ENCODE measurements around the gene KIAA0930. TPM values are rescaled to one million over a fixed set of nuclear protein-coding genes. Genes with fewer than 3 reads are reported as not detected.
A peak's percentile ranks its signal among the peaks of the same experiment; 100 is the strongest.

The KIAA0930 gene
- total RNA-seq (2022) (61.9 and 63.4 TPM in 2 replicates), Bru-seq, nascent RNA (percentile 57 among the genes with signal in this experiment), BruChase-seq, experiment 1, labeled RNA remaining after a 6-hour chase (percentile 77 among the genes with signal in this experiment), BruChase-seq, experiment 2, labeled RNA remaining after a 2-hour chase (percentile 61 among the genes with signal in this experiment)
- long read RNA-seq, full-length matches to known transcripts, result 172 of 208 reads
- long read RNA-seq, partial matches to known transcripts, result 16 of 208 reads
- long read RNA-seq, other reads (novel, unspliced or antisense), result 20 of 208 reads

DNA sequence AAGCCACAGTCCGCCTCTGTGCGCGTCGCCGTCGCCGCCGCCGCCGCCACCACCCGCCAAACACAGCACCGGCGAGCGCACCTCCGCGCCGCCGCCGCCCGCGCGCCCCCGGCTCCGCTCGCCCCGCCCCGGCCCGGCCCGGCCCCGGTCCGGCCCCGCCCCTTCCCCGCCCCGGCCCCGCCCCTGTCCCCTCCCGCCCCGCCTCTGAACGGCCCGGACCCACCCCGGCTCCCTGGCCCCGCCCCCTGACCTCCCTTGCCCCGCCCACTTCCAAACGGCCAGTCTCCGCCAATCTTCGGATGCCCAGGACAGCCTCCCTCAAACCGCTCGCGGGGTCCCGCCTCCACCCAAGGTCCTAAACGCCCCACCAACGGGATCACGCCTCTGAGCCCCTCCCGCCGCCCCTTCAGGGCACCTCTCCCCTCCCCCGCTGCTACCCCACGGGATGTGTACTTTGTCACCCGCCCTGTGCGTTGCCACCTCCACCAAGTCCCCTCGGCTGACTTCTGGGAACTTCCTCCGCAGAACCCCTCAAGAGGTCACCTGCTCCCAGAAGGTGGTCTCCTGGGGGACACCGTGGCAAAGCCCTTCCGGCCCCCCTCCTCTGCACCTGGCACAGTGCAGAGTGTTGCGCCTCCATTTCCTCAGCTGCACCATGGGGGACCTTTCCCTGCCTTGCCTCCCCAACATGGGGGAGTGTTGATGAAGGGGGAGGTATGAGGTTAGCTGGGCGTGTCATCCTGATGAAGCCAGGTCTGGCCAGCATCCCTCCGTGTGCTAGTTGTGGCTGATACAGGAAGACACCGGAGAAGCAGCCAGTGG lies at the start of gene KIAA0930:
Gene KIAA0930 (minus strand): TSS at position 85 of the 822 bp plus-strand sequence. CDS start 191 bp downstream, outside the sequence.
- intact Hi-C loops (cut with micrococcal nuclease), result no loop called here

DNA sequence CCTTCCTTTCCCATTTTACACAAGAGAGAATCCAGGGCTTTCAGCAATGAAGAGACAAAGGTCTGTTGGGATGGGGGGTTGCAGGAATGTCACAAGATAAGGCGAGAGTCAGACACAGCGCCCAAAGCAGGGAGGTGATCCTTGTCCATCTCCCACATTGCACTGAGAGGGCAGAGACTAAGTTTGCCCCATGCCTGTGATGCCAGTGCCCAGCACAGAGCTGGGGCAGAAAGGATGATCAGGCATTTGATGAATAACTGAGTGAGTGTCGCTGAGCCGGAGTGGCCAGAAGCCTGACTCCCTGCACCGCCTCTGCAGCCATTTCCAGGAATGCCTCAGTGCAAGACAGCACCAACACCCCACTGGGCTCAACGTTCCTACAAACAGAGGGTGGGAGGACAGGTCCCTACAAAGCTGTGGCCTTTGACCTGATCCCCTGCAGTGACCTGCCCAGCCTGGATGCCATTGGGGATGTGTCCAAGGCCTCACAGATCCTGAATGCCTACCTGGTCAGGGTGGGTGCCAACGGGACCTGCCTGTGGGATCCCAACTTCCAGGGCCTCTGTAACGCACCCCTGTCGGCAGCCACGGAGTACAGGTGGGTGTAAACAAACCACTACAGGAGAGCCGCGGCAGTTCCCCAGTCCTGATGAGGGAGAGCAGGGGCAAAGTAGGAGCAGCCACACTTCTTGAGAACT lies 46.3 kb upstream of the KIAA0930 start:
- TF ChIP-seq, protein P1, sequence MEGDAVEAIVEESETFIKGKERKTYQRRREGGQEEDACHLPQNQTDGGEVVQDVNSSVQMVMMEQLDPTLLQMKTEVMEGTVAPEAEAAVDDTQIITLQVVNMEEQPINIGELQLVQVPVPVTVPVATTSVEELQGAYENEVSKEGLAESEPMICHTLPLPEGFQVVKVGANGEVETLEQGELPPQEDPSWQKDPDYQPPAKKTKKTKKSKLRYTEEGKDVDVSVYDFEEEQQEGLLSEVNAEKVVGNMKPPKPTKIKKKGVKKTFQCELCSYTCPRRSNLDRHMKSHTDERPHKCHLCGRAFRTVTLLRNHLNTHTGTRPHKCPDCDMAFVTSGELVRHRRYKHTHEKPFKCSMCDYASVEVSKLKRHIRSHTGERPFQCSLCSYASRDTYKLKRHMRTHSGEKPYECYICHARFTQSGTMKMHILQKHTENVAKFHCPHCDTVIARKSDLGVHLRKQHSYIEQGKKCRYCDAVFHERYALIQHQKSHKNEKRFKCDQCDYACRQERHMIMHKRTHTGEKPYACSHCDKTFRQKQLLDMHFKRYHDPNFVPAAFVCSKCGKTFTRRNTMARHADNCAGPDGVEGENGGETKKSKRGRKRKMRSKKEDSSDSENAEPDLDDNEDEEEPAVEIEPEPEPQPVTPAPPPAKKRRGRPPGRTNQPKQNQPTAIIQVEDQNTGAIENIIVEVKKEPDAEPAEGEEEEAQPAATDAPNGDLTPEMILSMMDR (IDR thresholded peaks at IDR 0.05; ENCODE audit: unreplicated experiment), result no peak
- intact Hi-C loops (cut with micrococcal nuclease), result no loop called here
- Mint-ChIP-seq H3K27ac (ENCODE audit: low read depth, unreplicated experiment) (no peak overlapping the region), H3K4me1 (ENCODE audit: insufficient read depth, unreplicated experiment) (no peaks in the 10 kb centered on the region), H3K4me3 (ENCODE audit: unreplicated experiment) (no peak overlapping the region), H3K36me3 (ENCODE audit: insufficient read depth, unreplicated experiment) (no peaks in the 10 kb centered on the region), H3K27me3 (ENCODE audit: insufficient read depth, unreplicated experiment) (peaks cover 5% of the 10 kb centered on the region), H3K9me3 (ENCODE audit: unreplicated experiment) (no peaks in the 10 kb centered on the region)
- no peak for DNase-seq (ENCODE audit: unreplicated experiment)
- ChIA-PET CTCF (interaction anchor here (0.5 kb wide), 1 partner anchor 79 kb away, joined by 3 read pairs; no protein-coding TSS in a partner anchor), POLR2A (interaction anchor here (1.0 kb wide), 1 partner anchor 41 kb away, joined by 5 read pairs; no protein-coding TSS in a partner anchor)
- BruUV-seq (replicated peaks), result no TSS peak

More for the DNA sequence above, at the start of gene KIAA0930:
- Mint-ChIP-seq H3K27me3 (ENCODE audit: insufficient read depth, unreplicated experiment) (no peaks in the 10 kb centered on the region), H3K36me3 (ENCODE audit: insufficient read depth, unreplicated experiment) (peaks cover 6% of the 10 kb centered on the region), H3K4me1 (ENCODE audit: insufficient read depth, unreplicated experiment) (peaks cover 3% of the 10 kb centered on the region), H3K9me3 (ENCODE audit: unreplicated experiment) (no peaks in the 10 kb centered on the region), H3K27ac (ENCODE audit: low read depth, unreplicated experiment) (no peak within 1 kb of the TSS), H3K4me3 (ENCODE audit: unreplicated experiment) (peak within 1 kb of the TSS; percentile 92)
- DNase-seq (ENCODE audit: unreplicated experiment), result peak; percentile 65
- ChIA-PET CTCF (interaction anchor here (0.6 kb wide), 2 partner anchors 355 to 1072 kb away, joined by 3 to 4 read pairs; no protein-coding TSS in a partner anchor), POLR2A (no interaction called here)
- BruUV-seq (replicated peaks), result no TSS peak
- TF ChIP-seq, protein P1 (IDR thresholded peaks at IDR 0.05; ENCODE audit: unreplicated experiment), result no peak

DNA sequence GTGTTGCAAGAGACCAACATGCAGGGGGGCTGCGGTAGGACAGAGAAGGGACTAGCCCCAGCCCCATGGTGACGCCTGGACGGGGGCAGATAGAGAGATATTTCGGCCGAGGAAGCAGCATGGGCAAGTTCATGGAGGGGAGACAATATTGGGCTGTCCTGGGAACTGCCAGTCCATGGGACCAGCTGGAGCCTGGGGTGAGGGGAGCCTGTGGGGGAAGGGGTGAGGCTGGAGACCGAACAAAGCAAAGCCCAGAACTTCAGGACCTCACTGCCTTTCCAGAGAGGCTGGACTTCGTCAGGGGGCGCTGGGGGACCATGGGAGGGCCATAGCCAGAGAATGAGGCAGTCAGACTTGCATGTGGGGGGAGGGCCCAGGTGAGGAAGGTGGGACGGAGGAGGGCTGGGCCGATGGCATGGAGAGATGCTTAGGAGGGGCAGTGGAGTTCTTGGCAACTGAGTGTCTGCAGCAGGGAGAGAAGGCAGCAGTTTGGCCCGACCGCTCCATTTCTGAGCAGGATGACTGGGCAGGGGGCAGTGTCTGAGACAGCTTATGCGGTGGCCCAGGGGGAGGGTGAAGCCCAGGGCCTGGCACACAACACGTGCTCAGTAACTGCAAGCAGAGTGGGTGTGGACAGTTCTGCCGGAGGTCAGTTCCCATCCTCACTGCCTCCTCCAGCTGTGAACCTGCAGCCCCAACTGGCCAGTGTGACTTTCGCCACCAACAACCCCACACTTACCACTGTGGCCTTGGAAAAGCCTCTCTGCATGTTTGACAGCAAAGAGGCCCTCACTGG lies 44.8 kb upstream of the KIAA0930 start:
- no peak for DNase-seq (ENCODE audit: unreplicated experiment)
- H3K36me3 Mint-ChIP-seq (ENCODE audit: insufficient read depth, unreplicated experiment), result no peaks in the 10 kb centered on the region
- no peak overlapping the region for H3K4me3 Mint-ChIP-seq (ENCODE audit: unreplicated experiment)
- no peaks in the 10 kb centered on the region for H3K4me1 Mint-ChIP-seq (ENCODE audit: insufficient read depth, unreplicated experiment)
- H3K27me3 Mint-ChIP-seq (ENCODE audit: insufficient read depth, unreplicated experiment), result peaks cover 15% of the 10 kb centered on the region
- intact Hi-C loops (cut with micrococcal nuclease), result no loop called here
- TF ChIP-seq, protein P1 (IDR thresholded peaks at IDR 0.05; ENCODE audit: unreplicated experiment), result no peak
- H3K27ac Mint-ChIP-seq (ENCODE audit: low read depth, unreplicated experiment), result no peak overlapping the region
- no TSS peak for BruUV-seq (replicated peaks)
- CTCF ChIA-PET, result interaction anchor here (0.5 kb wide), 1 partner anchor 465 kb away, joined by 6 read pairs; no protein-coding TSS in a partner anchor
- POLR2A ChIA-PET, result interaction anchor here (1.1 kb wide), 1 partner anchor 16 kb away, joined by 3 read pairs; no protein-coding TSS in a partner anchor
- H3K9me3 Mint-ChIP-seq (ENCODE audit: unreplicated experiment), result no peaks in the 10 kb centered on the region
